HG03342 (cell line): ENCODE data around the gene BLTP2.
A peak's percentile ranks its signal among the peaks of the same experiment; 100 is the strongest.
"Not testable (repeated sequence)": the region's sequence is repeated elsewhere in the genome, so short reads cannot be mapped to it uniquely, and the experiment has no call there.

Source experiments
- ATAC-seq: cut with Tn5 transposase; IDR thresholded peaks from one replicate; pipeline ENCODE4 v1.9.1; 2021; ENCODE audit warnings: mild to moderate bottlenecking, moderate library complexity; ENCODE audit not compliant: unreplicated experiment

BLTP2 gene

DNA sequence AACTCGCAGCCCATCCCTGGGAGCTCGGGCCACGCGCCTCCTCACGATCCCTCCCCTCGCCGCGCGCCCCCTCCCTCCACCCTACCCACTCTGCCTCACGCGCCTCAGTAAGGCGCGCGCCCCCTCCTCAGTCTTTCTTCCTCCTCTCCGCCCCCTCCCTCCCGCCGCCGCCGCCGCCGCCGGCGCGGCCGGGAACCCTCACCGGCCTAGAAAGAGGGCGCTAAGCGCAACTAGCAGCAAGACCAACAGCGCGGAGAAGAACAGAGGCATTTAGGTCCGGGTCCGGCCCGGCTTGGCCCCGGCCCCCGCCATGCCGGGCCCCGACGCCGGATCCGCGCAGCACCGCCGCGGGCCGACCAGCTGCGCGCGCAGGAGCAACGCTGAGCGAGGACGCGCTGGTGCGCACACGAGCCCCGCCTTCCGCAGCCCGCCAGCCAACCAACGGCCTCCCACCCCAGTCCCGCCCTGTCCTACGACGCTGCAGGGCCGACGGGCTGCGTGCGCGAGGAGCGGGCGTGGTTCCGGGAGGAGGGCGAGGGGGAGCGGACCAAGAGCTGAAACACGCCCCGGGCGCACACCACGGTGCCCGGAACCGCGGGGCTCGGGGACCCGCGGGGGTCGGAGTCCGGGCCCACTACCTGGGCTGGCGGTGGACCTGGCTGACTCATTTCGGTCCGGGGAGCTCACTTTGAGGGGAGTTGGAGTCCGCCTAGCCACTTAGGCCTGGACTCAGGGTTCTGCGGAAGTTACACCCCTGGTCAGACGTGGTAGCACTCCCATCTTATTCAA lies at the start of gene BLTP2:
BLTP2 (minus strand) TSS at position 372 of the 789 bp plus-strand sequence; CDS start at position 270, 102 bp downstream.
- peak; percentile 86 for ATAC-seq

DNA sequence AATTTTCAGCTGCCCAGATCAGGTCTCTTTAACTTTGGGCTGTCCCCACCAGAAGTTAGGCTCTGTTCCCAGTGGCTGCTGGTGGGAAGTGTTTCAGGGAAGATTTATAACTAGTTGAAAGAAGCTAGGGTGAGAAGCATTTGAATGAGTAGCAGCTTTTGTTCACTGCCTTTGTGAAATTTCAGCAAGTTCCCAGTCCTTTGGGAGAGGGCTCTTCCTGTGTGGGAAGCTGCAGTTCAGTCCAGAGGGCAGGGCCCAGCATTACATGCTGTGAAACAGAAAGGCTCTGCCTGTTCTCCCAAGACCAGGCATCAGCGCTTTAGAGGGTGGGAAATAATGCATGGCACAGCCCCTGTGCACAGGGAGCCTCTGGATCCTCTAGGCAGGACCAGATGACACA lies 48.9 kb upstream of the BLTP2 start:
- ATAC-seq: no peak

- no peak for ATAC-seq
These were observed 44.1 kb upstream of the BLTP2 start for GRCh38 chr17:28689011-28689410.

DNA sequence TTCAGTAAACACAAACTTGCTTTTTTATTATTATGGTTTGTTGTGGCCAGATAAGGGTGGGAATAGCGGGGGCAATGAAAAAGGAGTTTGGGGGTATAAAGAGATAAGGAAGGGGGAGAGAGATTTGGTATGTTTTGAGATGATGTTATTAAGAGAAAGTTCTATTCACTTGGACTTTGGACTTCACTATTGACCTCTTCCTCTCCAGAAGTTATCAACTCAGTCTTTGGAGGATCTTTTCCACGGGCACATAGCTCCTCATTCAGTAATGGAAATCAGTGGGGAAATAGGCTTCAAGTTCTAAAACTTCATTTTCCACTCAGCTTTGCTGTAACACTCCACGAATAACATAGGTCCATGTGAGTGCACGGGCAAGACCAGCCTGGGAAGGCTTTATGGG lies 43.5 kb upstream of the BLTP2 start:
- ATAC-seq: no peak

DNA sequence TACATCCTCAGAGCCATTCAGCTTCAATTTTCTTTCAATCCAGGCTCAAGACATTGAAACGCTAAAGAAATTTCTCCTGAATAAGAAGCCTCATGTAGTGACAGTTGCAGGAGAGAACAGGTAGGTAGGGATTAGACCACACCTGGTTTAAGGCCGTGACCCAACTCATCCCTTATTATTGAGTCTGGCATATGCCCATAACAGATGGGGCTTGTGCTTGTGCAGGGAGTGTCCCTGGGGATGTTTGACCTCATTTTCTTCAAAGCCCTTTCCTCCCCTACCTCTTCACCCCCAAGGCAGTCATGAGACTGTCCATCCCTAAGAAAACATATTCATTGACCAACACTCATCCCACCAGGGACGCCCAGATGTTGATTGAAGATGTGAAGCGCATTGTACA lies 41.3 kb upstream of the BLTP2 start:
- ATAC-seq: no peak

GRCh38 chr17:28685366-28685765 lies 40.4 kb upstream of the BLTP2 start:
- no peak for ATAC-seq

DNA sequence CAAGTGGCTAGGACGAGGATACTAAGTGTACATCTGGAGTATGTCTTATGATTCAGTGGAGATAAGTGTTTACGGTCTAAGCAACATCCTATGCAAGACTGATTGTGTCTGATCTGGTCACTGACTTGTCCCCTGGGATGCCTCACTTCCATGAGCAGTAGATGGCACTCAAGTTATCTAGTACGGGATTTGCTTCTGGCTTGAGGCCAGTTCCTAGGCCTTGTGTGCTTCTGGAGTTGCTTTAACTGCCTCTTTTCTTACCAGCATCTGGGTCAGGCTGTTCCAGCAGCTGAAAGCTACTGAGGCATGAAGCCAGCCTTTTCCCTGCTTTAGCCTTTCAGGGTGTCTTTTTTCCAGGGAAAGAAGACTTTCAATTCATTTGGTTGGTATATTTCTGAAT lies 40.0 kb upstream of the BLTP2 start:
- no peak for ATAC-seq

GRCh38 chr17:28682655-28683054 lies 37.7 kb upstream of the BLTP2 start:
- no peak for ATAC-seq

DNA sequence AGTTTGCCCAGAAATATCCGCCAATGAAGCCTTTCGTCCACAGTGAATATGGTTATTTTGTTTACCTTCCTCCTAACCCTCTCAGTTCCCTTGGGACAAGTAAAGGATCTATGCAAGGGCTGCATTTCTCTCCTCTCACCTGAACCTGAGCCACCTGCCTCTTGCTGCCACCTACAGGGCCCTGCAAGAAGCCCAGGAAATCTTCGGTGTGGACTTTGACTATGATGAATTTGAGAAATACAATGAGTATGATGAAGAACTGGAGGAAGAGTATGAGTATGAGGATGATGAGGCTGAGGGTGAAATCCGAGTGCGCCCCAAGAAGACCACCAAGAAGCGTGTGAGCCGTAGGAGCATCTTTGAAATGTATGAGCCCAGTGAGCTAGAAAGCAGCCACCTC lies 31.0 kb upstream of the BLTP2 start:
- ATAC-seq: no peak

GRCh38 chr17:28675490-28675889 lies 30.5 kb upstream of the BLTP2 start:
- ATAC-seq: no peak

- ATAC-seq: no peak
These were observed 25.0 kb upstream of the BLTP2 start for GRCh38 chr17:28669918-28670317.

DNA sequence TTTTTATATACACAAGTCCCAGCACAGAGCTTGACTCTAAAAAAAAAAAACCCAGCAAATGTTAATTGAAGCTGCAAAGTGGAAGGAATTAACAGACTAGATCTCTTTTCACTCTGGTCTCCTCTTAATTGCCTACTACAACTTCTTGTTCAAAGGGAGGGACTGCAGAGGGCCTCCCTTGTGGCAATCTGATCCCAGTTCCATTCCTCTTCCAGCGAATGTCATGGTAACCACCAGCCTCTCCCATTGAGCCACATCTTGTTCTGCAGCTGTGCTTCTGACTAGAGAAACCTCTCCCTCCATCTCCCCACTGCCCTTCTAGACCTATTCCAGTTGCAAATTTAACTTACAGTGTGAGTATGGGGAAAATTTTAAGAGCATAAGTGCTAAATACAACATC lies 22.9 kb upstream of the BLTP2 start:
- ATAC-seq: no peak

GRCh38 chr17:28665994-28666393 lies 21.0 kb upstream of the BLTP2 start:
- no peak for ATAC-seq

GRCh38 chr17:28663723-28664122 lies 18.8 kb upstream of the BLTP2 start:
- no peak for ATAC-seq

DNA sequence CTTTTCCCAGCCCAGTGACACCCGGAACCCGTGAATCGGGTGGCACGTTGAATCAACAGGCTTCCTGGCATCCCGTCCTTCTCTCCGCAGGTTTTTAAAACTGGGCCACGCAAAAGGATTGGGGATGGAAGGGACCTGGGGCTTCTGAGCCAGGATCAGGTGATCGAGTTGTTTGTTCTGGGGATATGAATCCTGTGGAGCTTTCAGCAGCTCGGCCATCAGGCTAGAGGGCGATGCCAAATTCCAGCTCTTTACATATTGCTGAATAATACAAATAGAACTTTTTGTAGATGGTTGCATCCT lies 17.5 kb upstream of the BLTP2 start:
- no peak for ATAC-seq

DNA sequence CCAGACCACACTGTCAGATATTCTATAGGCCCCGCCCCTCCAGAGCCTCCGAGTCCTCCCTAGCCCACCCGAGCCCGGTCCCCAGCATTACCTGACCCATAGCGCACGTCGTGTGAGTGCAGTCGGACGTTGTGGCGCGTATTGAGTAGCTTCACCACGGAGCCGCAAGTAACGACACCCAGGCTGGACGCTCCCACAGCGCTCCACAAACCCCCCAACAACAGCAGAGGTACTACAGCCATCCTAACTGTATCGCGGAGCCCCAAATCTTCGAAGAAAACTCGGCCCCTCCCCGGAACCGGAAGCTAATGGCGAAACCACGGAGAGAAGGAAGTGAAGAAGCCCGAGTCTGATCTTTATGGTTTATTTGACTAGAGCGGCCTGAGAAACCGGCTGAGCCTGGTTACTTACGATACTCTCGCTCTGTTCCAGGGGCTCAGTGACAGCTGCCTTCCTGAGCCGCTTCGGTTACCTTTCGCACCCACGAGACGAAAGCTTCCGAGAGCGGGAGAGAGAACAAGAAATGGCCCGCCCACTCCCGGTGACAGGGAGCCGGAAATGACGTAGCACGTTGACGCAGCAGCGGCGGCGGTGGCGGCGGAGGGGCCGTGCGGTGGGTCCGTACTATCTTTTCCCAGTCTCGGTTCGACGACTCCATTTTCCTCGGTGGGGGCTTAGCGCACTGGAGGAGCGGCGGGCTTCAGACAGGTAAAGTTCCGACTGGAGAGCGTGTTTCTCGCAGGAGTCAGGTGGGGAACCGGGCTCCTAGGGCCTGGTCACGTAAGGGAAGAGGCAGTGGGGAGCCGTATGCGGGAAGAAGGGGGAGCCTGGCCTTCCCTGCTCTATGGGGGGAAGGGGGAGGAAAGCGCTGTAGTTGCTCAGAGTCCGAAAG lies 16.9 kb upstream of the BLTP2 start, which contains the start of the genes SDF2 and SUPT6H:
SDF2 (minus strand) TSS at position 272 of the 892 bp plus-strand sequence; CDS start at position 242, 30 bp downstream.
SUPT6H (plus strand) TSS at position 571 of the 892 bp plus-strand sequence. CDS start 11,197 bp downstream, outside the sequence.
- peak; percentile 77 for ATAC-seq

DNA sequence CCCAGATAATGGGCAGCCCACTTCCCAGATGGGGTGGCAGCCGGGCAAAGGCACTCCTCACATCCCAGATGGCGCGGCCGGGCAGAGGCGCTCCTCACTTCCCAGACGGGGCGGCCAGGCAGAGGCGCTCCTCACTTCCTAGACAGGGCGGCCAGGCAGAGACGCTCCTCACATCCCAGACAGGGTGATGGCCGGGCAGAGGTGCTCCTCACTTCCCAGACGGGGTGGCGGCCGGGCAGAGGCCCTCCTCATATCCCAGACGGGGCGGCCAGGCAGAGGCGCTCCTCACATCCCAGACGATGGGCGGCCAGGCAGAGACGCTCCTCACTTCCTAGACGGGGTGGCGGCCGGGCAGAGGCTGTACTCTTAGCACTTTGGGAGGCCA lies 14.5 kb upstream of the BLTP2 start:
- not testable (repeated sequence) for ATAC-seq

DNA sequence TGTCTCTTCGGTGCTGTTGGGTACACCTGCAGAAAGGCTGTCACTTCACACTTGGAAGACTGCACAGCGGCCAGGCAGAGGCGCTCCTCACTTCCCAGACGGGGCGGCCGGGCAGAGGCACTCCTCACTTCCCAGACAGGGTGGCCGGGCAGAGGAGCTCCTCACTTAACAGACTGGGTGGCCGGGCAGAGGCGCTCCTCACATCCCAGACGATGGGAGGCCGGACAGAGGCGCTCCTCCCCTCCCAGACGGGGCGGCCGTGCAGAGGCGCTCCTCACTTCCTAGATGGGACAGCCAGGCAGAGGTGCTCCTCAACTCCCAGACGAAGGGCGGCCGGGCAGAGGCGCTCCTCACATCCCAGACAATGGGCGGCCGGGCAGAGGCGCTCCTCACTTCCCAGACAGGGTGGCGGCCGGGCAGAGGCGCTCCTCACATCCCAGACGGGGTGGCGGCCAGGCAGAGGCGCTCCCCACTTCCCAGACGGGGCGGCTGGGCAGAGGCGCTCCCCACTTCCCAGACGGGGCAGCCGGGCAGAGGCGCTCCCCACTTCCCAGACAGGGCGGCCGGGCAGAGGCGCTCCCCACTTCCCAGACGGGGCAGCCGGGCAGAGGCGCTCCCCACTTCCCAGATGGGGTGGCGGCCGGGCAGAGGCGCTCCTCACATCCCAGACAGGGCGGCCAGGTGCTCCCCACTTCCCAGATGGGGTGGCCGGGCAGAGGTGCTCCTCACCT lies 14.0 kb upstream of the BLTP2 start:
- ATAC-seq: not testable (repeated sequence)

DNA sequence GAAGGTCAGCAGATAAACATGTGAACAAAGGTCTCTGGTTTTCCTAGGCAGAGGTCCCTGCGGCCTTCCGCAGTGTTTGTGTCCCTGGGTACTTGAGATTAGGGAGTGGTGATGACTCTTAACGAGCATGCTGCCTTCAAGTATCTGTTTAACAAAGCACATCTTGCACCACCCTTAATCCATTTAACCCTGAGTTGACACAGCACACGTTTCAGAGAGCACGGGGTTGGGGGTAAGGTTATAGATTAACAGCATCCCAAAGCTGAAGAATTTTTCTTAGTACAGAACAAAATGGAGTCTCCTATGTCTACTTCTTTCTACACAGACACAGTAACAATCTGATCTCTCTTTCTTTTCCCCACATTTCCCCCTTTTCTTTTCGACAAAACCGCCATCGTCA lies 13.4 kb upstream of the BLTP2 start:
- ATAC-seq: not testable (repeated sequence)

DNA sequence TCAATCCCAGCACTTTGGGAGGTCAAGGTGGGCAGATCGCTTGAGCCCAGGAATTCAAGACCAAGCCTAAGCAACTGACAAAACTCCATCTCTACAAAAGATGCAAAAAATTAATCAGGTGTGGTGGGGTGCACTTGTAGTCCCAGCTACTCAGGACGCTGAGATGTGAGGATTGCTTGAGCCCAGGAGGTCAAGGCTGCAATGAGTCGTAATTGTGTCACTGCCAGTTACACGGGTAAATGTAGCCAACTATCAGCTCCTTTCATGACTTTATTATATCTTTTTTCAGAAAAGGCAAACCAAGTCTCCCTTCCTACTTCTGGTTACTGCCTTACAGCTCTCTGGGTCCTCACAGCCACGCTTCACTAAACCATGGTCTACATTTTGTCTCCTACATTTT lies 12.8 kb upstream of the BLTP2 start:
- ATAC-seq: no peak

GRCh38 chr17:28655160-28655559 lies 10.2 kb upstream of the BLTP2 start:
- ATAC-seq: no peak
